B cell (primary cell): Measurements from ENCODE around the gene USP6NL. TPM values are rescaled to one million over a fixed set of nuclear protein-coding genes. Genes with fewer than 3 reads are reported as not detected.

Experiments used
- ATAC-seq: fragments of 200-7000 bp; cut with Tn5 transposase; one replicate; pipeline ENCODE4 v1.10.0; 2021; ENCODE audit warnings: low read depth, mild to moderate bottlenecking, moderate number of reproducible peaks, moderate library complexity
- CTCF ChIA-PET: fragments of 350-600 bp; sonication (Branson Sonifier 250); formaldehyde crosslinking; loops from one replicate; lab custom pipeline; 2021; ENCODE audit warnings: antibody characterized with exemption, inconsistent platforms; lab: Charles Lee
- POLR2A ChIA-PET: fragments of 350-600 bp; sonication (Branson Sonifier 250); formaldehyde crosslinking; loops from one replicate; lab custom pipeline; 2021; ENCODE audit warnings: antibody characterized with exemption; lab: Charles Lee
- DNase-seq: peaks from one replicate; pipeline ENCODE4 v3.0.0; 2013
- H2AFZ ChIP-seq: 2 replicates; pipeline ENCODE4 v1.6.1; 2012; ENCODE audit warnings: mild to moderate bottlenecking, low read depth, low read length; ENCODE audit not compliant: insufficient read depth, poor library complexity, severe bottlenecking
- H3K27ac ChIP-seq, 2 donors: 1 replicate in 1 of 2; 2 replicates in 1 of 2; pipeline ENCODE4 v1.5.1; 2012 to 2013; ENCODE audit warnings: low read length in 2 of 2, mild to moderate bottlenecking in 2 of 2, moderate library complexity in 1 of 2
- H3K27me3 ChIP-seq, 4 experiments: fragments of 200-600 bp in 1 of 4; sonication (generic) in 1 of 4; replicated peaks in 1 of 4; 1 replicate in 2 of 4; 2 replicates in 2 of 4; pipeline versions ENCODE4 v1.6.1 to v1.7.0; 2013 to 2016; ENCODE audit warnings: low read length in 3 of 4, mild to moderate bottlenecking in 2 of 4, mixed read lengths in 1 of 4, moderate library complexity in 1 of 4; ENCODE audit not compliant: insufficient read depth in 4 of 4, control insufficient read depth in 3 of 4; ENCODE audit errors: control extremely low read depth in 1 of 4
- H3K36me3 ChIP-seq, 2 experiments: replicated peaks in 1 of 2; 1 replicate in 1 of 2; 2 replicates in 1 of 2; pipeline versions ENCODE4 v1.6.1 to v1.7.1; 2013; ENCODE audit warnings: low read length in 1 of 2; ENCODE audit not compliant: insufficient read depth in 2 of 2, control insufficient read depth in 1 of 2; ENCODE audit errors: control extremely low read depth in 1 of 2, extremely low read depth in 1 of 2
- H3K4me1 ChIP-seq, 2 donors: fragments of 200-600 bp in 1 of 2; sonication (generic) in 1 of 2; 1 replicate in 1 of 2; 2 replicates in 1 of 2; pipeline versions ENCODE4 v1.5.1 to v1.6.1; 2013 to 2017; ENCODE audit warnings: low read length in 2 of 2; ENCODE audit not compliant: control insufficient read depth in 2 of 2, insufficient read depth in 2 of 2
- H3K4me2 ChIP-seq: replicated peaks from 2 replicates; pipeline ENCODE3; 2012; ENCODE audit warnings: mild to moderate bottlenecking, low read depth, low read length; ENCODE audit not compliant: poor library complexity, severe bottlenecking
- H3K4me3 ChIP-seq, 5 experiments: fragments of 200-600 bp in 1 of 5; sonication (generic) in 1 of 5; 1 replicate in 3 of 5; 2 replicates in 2 of 5; pipeline versions ENCODE4 v1.5.1 to v1.7.0; 2011 to 2016; ENCODE audit warnings: low read length in 4 of 5, mild to moderate bottlenecking in 4 of 5, low read depth in 2 of 5, control low read depth in 1 of 5, moderate library complexity in 1 of 5; ENCODE audit not compliant: insufficient read depth in 1 of 5; ENCODE audit errors: control extremely low read depth in 1 of 5, extremely low read depth in 1 of 5
- H3K79me2 ChIP-seq: fragments of 200-600 bp; sonication (generic); one replicate; pipeline ENCODE4 v1.6.0; 2016; ENCODE audit warnings: low read length; ENCODE audit not compliant: control insufficient read depth, insufficient read depth
- H3K9ac ChIP-seq: fragments of 200-600 bp; sonication (generic); 2 replicates; pipeline ENCODE4 v1.6.1; 2017; ENCODE audit warnings: mild to moderate bottlenecking, low read length, moderate library complexity
- H3K9me3 ChIP-seq, 3 donors: one replicate each; pipeline versions ENCODE4 v1.6.1 to v1.7.1; 2013; ENCODE audit warnings: low read length in 2 of 3; ENCODE audit not compliant: control insufficient read depth in 2 of 3, insufficient read depth in 1 of 3; ENCODE audit errors: control extremely low read depth in 1 of 3
- H4K20me1 ChIP-seq: 2 replicates; pipeline ENCODE4 v1.6.0; 2012; ENCODE audit warnings: mild to moderate bottlenecking, low read length; ENCODE audit not compliant: insufficient read depth, control insufficient read depth, poor library complexity, severe bottlenecking
- H3K27ac Mint-ChIP-seq: one replicate; pipeline ENCODE4 v1.8.0; 2021; ENCODE audit warnings: mixed read lengths
- H3K27me3 Mint-ChIP-seq: one replicate; pipeline ENCODE4 v1.8.0; 2021; ENCODE audit warnings: mixed read lengths
- H3K4me1 Mint-ChIP-seq: one replicate; pipeline ENCODE4 v1.8.0; 2021; ENCODE audit warnings: mixed read lengths
- H3K4me3 Mint-ChIP-seq: one replicate; pipeline ENCODE4 v1.8.0; 2021; ENCODE audit warnings: mixed read lengths
- H3K9me3 Mint-ChIP-seq: one replicate; pipeline ENCODE4 v1.8.0; 2022; ENCODE audit warnings: mixed read lengths; ENCODE audit not compliant: insufficient read depth
- EZH2 ChIP-seq: IDR thresholded peaks from 2 replicates; pipeline ENCODE4 v1.6.1; 2012; ENCODE audit warnings: borderline replicate concordance, low read depth, mild to moderate bottlenecking, moderate library complexity, low read length; ENCODE audit not compliant: insufficient read depth, poor library complexity, severe bottlenecking
- WGBS: methylation state at CpG from one replicate; pipeline ENCODE4 v1.1.5; 2013; ENCODE audit warnings: missing lambda C conversion rate; ENCODE audit not compliant: insufficient coverage; 5-methylcytosine and 5-hydroxymethylcytosine counted together
- intact Hi-C: fragments of 100-400 bp; cut with micrococcal nuclease; formaldehyde crosslinking; loops from one replicate; pipeline ENCODE4 v1.10.0; 2022
- polyA plus RNA-seq: library from polyadenylated mRNA; depleted of rRNA; stranded (reverse); fragments of >200 nt; gene quantifications from 2 replicates; pipeline ENCODE4 v1.2.3, GENCODE V29; 2012
- total RNA-seq, 2 donors: library from RNA; stranded (reverse); fragments of 120-200 nt in 1 of 2; gene quantifications; 1 replicate in 1 of 2; 2 replicates in 1 of 2; pipeline versions ENCODE4 v1.2.3 to v1.2.4, GENCODE V29; 2013 to 2022
- TF ChIP-seq, protein P1 (sequence below): fragments of 200-600 bp; IDR thresholded peaks from one replicate; pipeline ENCODE4 v1.8.0; 2022; ENCODE audit warnings: antibody characterized with exemption, mild to moderate bottlenecking

The USP6NL gene
- total and polyA plus RNA-seq, 2 donors (not counting 1 experiment from before 2014, with no cell fraction given) = 27.0 to 61.5 TPM

DNA sequence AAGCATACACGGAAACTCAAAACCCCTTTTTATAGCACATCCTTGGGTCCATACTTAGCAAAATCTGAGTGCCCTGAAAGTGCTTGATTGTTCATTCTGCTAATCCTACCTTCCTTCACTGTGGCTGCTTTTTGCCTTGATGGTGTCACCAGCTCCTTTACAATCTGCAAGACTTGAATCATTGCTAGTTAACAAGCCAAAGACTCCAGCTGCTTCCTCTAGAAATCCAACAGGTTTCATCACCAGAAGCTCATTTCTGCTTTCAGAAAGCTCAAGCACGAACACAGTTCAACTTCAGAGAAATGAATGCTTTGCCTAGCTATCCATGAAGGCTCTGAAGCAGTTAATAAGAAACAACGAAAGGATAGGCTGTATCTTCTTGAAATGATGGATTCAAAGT, 38.0 kb downstream of the USP6NL start:
- H3K9me3 ChIP-seq = no peaks in the 10 kb centered on the region
- TF ChIP-seq EZH2 = no peak
- TF ChIP-seq, protein P1, sequence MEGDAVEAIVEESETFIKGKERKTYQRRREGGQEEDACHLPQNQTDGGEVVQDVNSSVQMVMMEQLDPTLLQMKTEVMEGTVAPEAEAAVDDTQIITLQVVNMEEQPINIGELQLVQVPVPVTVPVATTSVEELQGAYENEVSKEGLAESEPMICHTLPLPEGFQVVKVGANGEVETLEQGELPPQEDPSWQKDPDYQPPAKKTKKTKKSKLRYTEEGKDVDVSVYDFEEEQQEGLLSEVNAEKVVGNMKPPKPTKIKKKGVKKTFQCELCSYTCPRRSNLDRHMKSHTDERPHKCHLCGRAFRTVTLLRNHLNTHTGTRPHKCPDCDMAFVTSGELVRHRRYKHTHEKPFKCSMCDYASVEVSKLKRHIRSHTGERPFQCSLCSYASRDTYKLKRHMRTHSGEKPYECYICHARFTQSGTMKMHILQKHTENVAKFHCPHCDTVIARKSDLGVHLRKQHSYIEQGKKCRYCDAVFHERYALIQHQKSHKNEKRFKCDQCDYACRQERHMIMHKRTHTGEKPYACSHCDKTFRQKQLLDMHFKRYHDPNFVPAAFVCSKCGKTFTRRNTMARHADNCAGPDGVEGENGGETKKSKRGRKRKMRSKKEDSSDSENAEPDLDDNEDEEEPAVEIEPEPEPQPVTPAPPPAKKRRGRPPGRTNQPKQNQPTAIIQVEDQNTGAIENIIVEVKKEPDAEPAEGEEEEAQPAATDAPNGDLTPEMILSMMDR = no peak
- CTCF ChIA-PET = interaction anchor here (0.6 to 2.8 kb wide), 9 partner anchors 14 to 152 kb away, joined by 3 to 7 read pairs (median 4); no protein-coding TSS in a partner anchor
- peaks cover 60 to 65% of the 10 kb centered on the region in 2 donors for H3K4me1 ChIP-seq
- H3K79me2 ChIP-seq = peaks cover 100% of the 10 kb centered on the region
- H3K27me3 Mint-ChIP-seq = no peaks in the 10 kb centered on the region
- peak overlapping the region; percentile 26 to 68 for H3K27ac ChIP-seq
- H4K20me1 ChIP-seq = peaks cover 5% of the 10 kb centered on the region
- peak overlapping the region; percentile 76 for H3K4me3 Mint-ChIP-seq
- H3K27ac Mint-ChIP-seq = peak overlapping the region; percentile 86
- ATAC-seq (peak; percentile 43), DNase-seq (peak; percentile 55)
- 13% methylated on average over 1 of the region's 3 CpGs for WGBS
- no peaks in the 10 kb centered on the region for H3K36me3 ChIP-seq
- H3K9ac ChIP-seq = peak overlapping the region; percentile 31
- POLR2A ChIA-PET = interaction anchor here (1.0 kb wide), 1 partner anchor 14 kb away, joined by 4 read pairs; no protein-coding TSS in a partner anchor
- H3K4me1 Mint-ChIP-seq = peaks cover 73% of the 10 kb centered on the region
- H3K9me3 Mint-ChIP-seq = no peaks in the 10 kb centered on the region
- peak overlapping the region; percentile 64 for H3K4me2 ChIP-seq
- H3K4me3 ChIP-seq = peak overlapping the region in 2 of 5 experiments; percentile 5 to 20
- H3K27me3 ChIP-seq = no peaks in the 10 kb centered on the region
- peak overlapping the region; percentile 20 for H2AFZ ChIP-seq
- intact Hi-C loops = loop anchor here (2.0 to 5.0 kb wide), 2 partner anchors 34 to 41 kb away; no protein-coding TSS in a partner anchor

DNA sequence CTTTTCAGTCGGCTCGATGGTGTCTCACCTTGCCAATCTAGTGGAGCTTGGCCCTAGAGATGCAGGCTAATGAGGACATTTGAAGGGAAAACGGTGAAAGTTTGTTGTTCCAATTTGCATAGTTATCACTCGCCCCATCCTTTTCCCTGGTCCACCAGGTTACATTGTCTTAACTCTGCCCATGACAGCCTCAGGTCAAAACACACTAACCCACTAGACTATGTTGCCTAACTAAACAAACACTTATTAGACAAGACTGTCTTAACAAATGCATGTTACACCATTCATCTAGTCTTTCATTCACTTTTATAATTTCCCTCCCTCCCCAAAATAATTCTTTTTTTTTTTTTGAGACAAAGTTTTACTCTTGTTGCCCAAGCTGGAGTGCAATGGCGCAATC, 40.7 kb downstream of the USP6NL start:
- peaks cover 82% of the 10 kb centered on the region for H3K4me1 Mint-ChIP-seq
- peak overlapping the region; percentile 33 for H3K4me3 Mint-ChIP-seq
- H3K9me3 ChIP-seq = no peaks in the 10 kb centered on the region
- DNase-seq = no peak
- no peak for ATAC-seq
- ChIA-PET CTCF (interaction anchor here (2.2 kb wide), 1 partner anchor 8 kb away, joined by 8 read pairs; no protein-coding TSS in a partner anchor), POLR2A (no interaction called here)
- 81% methylated on average over 2 of the region's 5 CpGs for WGBS
- H3K27me3 Mint-ChIP-seq = no peaks in the 10 kb centered on the region
- H3K4me2 ChIP-seq = no peak overlapping the region
- no peak overlapping the region for H2AFZ ChIP-seq
- no peak overlapping the region for H3K9ac ChIP-seq
- intact Hi-C loops = loop anchor here (1.0 to 5.0 kb wide), 2 partner anchors 9 to 37 kb away; no protein-coding TSS in a partner anchor
- peak overlapping the region; percentile 69 for H3K27ac Mint-ChIP-seq
- no peak overlapping the region for H3K4me3 ChIP-seq
- H3K27ac ChIP-seq = no peak overlapping the region
- TF ChIP-seq, protein P1 = no peak
- no peak for TF ChIP-seq EZH2
- no peaks in the 10 kb centered on the region for H3K9me3 Mint-ChIP-seq
- peaks cover 56 to 74% of the 10 kb centered on the region in 2 donors for H3K4me1 ChIP-seq
- peaks cover 100% of the 10 kb centered on the region for H3K79me2 ChIP-seq
- no peaks in the 10 kb centered on the region for H3K36me3 ChIP-seq
- no peaks in the 10 kb centered on the region for H3K27me3 ChIP-seq
- H4K20me1 ChIP-seq = peaks cover 8% of the 10 kb centered on the region
